Stimulated activated naive B cell treated with anti-CD40 and anti-IgM and Interleukin-4, amounts not matched to agents 10 μg/mL and 1 μg/mL and 100 μg/mL, for 72 hours (primary cell): ENCODE measurements around the gene GALNT4.

Source experiments
- ATAC-seq, 2 donors: fragments of 150-1000 bp; cut with Tn5 transposase; replicated peaks; 2 replicates each; pipeline ENCODE4 v1.10.0; 2021; ENCODE audit warnings: moderate library complexity in 1 of 2
- DNase-seq: peaks from one replicate; pipeline ENCODE4 v3.0.0; 2021
- H3K27ac Mint-ChIP-seq: one replicate; pipeline ENCODE4 v1.8.0; 2022; ENCODE audit warnings: mild to moderate bottlenecking, mixed read lengths
- H3K27me3 Mint-ChIP-seq, 2 donors: one replicate each; pipeline ENCODE4 v1.8.0; 2022; ENCODE audit warnings: mixed read lengths in 2 of 2
- H3K36me3 Mint-ChIP-seq, 2 donors: one replicate each; pipeline ENCODE4 v1.8.0; 2022; ENCODE audit warnings: mixed read lengths in 2 of 2, mild to moderate bottlenecking in 1 of 2
- H3K4me1 Mint-ChIP-seq, 2 donors: one replicate each; pipeline ENCODE4 v1.8.0; 2022; ENCODE audit warnings: mixed read lengths in 2 of 2, mild to moderate bottlenecking in 1 of 2
- H3K4me3 Mint-ChIP-seq, 2 donors: one replicate each; pipeline ENCODE4 v1.8.0; 2022; ENCODE audit warnings: mild to moderate bottlenecking in 2 of 2, mixed read lengths in 2 of 2, moderate library complexity in 1 of 2
- H3K9me3 Mint-ChIP-seq, 2 donors: one replicate each; pipeline ENCODE4 v1.8.0; 2022; ENCODE audit warnings: mixed read lengths in 2 of 2, mild to moderate bottlenecking in 1 of 2

Gene GALNT4

GRCh38 chr12:89544022-89544421 lies 19.4 kb upstream of the GALNT4 start:
- Mint-ChIP-seq H3K4me3 (no peak overlapping the region), H3K9me3 (no peaks in the 10 kb centered on the region), H3K4me1 (peaks cover 20% of the 10 kb centered on the region in 2 donors), H3K27me3 (no peaks in the 10 kb centered on the region), H3K27ac (peak overlapping the region; percentile 39), H3K36me3 (peaks cover 0 to 4% of the 10 kb centered on the region in 2 donors)
- DNase-seq (no peak), ATAC-seq (no peak)

DNA sequence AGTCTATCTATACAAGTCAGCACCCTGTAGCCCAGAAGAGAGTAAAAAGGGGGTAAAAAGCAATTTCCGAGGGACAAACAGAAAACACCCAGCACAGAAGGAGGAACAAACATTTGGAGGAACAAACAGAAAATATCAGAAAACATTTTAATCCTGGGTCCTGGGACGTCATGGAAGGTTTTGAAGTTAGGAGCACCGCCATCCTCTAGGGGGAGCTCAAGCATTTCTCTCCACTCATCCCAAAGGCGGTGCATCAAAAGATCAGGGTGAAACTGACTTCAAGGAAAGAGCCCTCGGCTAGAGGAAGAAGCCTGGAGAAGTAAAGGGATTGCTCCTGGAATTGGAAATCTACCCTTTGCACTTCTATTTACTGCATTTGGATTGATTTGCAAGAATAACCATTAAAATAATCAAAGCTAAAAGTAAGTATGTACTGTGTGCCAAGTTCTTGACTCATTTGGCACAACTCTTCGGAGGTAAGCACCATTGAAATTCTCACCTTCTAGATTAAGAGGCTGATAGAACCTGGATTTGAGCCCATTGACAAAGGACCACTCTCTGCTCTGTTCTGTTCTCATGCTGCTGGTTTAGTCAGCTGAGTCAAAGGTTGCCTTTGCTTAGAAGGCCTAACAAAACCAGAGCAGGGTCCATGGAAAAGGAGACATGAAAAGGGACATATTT lies 18.5 kb upstream of the GALNT4 start:
- peak; percentile 89 to 90 for ATAC-seq
- H3K4me1 Mint-ChIP-seq, result peaks cover 20% of the 10 kb centered on the region in 2 donors
- DNase-seq, result peak; percentile 33
- no peaks in the 10 kb centered on the region for H3K9me3 Mint-ChIP-seq
- no peak overlapping the region for H3K4me3 Mint-ChIP-seq
- H3K27me3 Mint-ChIP-seq, result no peaks in the 10 kb centered on the region
- no peak overlapping the region for H3K27ac Mint-ChIP-seq
- H3K36me3 Mint-ChIP-seq, result peaks cover 0 to 4% of the 10 kb centered on the region in 2 donors

DNA sequence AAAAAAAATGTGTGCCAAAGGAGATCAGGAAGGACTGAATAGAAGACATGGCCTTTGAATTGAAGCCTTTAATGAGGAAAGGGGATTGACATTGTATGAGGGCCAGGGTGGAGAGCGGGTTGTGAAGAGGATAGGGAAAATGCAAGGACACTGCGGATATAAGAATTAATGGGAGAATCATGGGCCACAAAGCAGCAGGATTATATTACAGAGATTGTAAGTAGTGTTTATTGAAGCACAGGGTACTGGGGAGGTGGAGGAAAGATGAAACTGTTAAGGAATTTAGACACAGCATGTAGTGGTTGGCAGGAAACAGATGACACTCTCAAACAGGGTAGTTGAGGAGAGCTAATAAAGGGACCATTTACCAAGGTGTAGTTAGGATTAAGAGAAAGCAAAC lies 17.6 kb upstream of the GALNT4 start:
- H3K9me3 Mint-ChIP-seq, result no peaks in the 10 kb centered on the region
- no peak overlapping the region for H3K4me3 Mint-ChIP-seq
- no peak overlapping the region for H3K27ac Mint-ChIP-seq
- no peaks in the 10 kb centered on the region for H3K27me3 Mint-ChIP-seq
- H3K36me3 Mint-ChIP-seq, result peaks cover 0 to 7% of the 10 kb centered on the region in 2 donors
- ATAC-seq (no peak), DNase-seq (no peak)
- H3K4me1 Mint-ChIP-seq, result peaks cover 20% of the 10 kb centered on the region in 2 donors

GRCh38 chr12:89540586-89540985 lies 16.0 kb upstream of the GALNT4 start:
- Mint-ChIP-seq H3K9me3 (no peaks in the 10 kb centered on the region), H3K27ac (no peak overlapping the region), H3K27me3 (no peaks in the 10 kb centered on the region), H3K36me3 (peaks cover 4 to 7% of the 10 kb centered on the region in 2 donors), H3K4me1 (peaks cover 18 to 20% of the 10 kb centered on the region in 2 donors), H3K4me3 (no peak overlapping the region)
- DNase-seq, result no peak
- no peak for ATAC-seq

DNA sequence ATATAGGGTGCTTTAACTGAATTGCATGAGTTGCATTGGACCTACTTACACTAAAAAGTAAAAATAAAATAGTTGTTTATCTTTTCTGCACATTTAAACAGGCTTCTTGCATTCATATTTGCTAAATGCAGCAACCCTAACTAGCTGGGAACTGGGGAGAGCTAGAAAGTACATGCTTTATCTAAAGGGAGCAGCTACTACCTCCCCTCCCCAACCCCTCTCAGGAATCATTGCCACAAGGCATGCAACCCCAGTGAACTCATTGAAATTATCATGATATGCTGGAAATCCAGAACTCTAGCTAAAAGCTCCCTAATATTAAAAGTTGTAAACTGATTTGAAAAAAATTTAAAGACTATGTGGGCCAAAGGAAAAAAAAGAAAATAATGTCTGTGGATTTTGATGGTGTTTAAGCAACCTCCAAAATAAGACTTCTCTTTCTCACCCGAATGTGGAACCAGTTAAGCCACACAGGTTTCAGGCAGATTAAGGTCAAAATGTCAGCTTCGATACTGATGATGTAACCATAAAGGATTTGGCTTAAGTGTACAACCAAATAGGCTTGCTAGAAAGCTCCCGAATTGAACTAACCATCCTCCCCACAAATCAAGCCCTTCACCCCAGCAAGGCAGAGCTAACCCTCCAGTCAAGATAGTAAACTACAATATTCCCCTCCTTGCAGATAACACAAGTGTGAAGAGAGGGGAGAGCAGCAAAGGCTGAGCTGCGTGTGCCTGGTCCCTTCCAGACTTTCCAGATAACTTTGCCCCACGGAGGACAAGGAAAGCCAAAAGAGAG lies 15.0 kb upstream of the GALNT4 start:
- H3K36me3 Mint-ChIP-seq, result peaks cover 4 to 7% of the 10 kb centered on the region in 2 donors
- H3K27me3 Mint-ChIP-seq, result no peaks in the 10 kb centered on the region
- no peak for DNase-seq
- H3K9me3 Mint-ChIP-seq, result no peaks in the 10 kb centered on the region
- no peak overlapping the region for H3K27ac Mint-ChIP-seq
- no peak for ATAC-seq
- peaks cover 11 to 14% of the 10 kb centered on the region in 2 donors for H3K4me1 Mint-ChIP-seq
- H3K4me3 Mint-ChIP-seq, result no peak overlapping the region

DNA sequence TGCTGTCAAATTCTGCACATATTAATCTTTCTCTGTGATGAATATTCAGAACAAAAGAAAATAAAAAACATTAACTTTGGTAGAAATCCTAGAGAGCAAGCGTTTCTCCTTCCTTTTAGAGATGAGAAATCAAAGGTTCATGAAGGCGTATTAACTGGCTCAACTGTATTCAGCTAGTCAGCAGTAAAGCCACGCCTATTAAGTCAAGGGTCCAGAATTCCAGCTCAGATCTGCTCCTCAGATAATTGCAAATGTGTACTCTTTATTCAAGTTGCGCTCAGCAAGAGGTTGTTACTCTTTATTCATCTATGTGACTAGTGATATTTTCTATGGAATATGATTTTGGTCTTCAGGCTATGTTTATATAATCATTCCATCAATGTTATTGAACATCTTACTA lies 14.3 kb upstream of the GALNT4 start:
- H3K27ac Mint-ChIP-seq, result no peak overlapping the region
- peaks cover 4 to 10% of the 10 kb centered on the region in 2 donors for H3K36me3 Mint-ChIP-seq
- no peaks in the 10 kb centered on the region for H3K9me3 Mint-ChIP-seq
- DNase-seq, result no peak
- H3K4me3 Mint-ChIP-seq, result no peak overlapping the region
- no peaks in the 10 kb centered on the region for H3K27me3 Mint-ChIP-seq
- peaks cover 8 to 11% of the 10 kb centered on the region in 2 donors for H3K4me1 Mint-ChIP-seq
- ATAC-seq, result no peak

DNA sequence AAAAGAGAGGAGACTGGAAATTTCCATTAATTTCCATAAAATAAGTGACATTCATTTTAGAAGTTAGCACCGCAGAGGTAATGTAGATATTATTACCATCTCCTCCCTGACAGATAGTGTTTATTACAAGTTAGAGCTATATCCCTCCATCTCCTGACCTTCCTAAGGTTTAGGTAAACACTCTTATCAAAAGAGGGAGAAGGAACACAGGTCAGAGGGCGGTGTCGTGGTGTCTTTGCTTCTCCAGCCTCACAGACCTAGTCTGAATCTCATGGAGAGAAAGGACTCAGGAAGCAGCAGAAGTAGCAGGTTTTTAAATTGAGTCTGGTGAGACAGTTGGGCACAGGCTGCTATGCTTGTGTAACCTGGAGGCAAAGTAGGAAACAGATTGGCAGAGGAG lies 12.8 kb upstream of the GALNT4 start:
- Mint-ChIP-seq H3K27ac (no peak overlapping the region), H3K27me3 (no peaks in the 10 kb centered on the region), H3K36me3 (peaks cover 4 to 10% of the 10 kb centered on the region in 2 donors), H3K4me3 (no peak overlapping the region), H3K9me3 (no peaks in the 10 kb centered on the region), H3K4me1 (peaks cover 0 to 5% of the 10 kb centered on the region in 2 donors)
- ATAC-seq (no peak), DNase-seq (no peak)

GRCh38 chr12:89529738-89530137 lies 5.1 kb upstream of the GALNT4 start:
- Mint-ChIP-seq H3K9me3 (no peaks in the 10 kb centered on the region), H3K4me3 (no peak overlapping the region), H3K27me3 (no peaks in the 10 kb centered on the region), H3K27ac (no peak overlapping the region), H3K4me1 (peaks cover 5 to 23% of the 10 kb centered on the region in 2 donors), H3K36me3 (peaks cover 2 to 3% of the 10 kb centered on the region in 2 donors)
- ATAC-seq (no peak), DNase-seq (no peak)

GRCh38 chr12:89528434-89528833 lies 3.8 kb upstream of the GALNT4 start:
- ATAC-seq (no peak), DNase-seq (no peak)
- Mint-ChIP-seq H3K27ac (no peak overlapping the region), H3K4me1 (peaks cover 10 to 35% of the 10 kb centered on the region in 2 donors), H3K4me3 (no peak overlapping the region), H3K9me3 (no peaks in the 10 kb centered on the region), H3K27me3 (no peaks in the 10 kb centered on the region), H3K36me3 (peaks cover 4 to 12% of the 10 kb centered on the region in 2 donors)

GRCh38 chr12:89525824-89526770 lies 1.5 kb upstream of the GALNT4 start, which contains the start of gene POC1B:
Gene POC1B (minus strand): TSS chr12:89526047. CDS start chr12:89525895, 152 bp downstream.
- Mint-ChIP-seq H3K36me3 (peaks cover 19 to 22% of the 10 kb centered on the region in 2 donors), H3K9me3 (no peaks in the 10 kb centered on the region), H3K27me3 (no peaks in the 10 kb centered on the region), H3K4me1 (peaks cover 21 to 56% of the 10 kb centered on the region in 2 donors), H3K4me3 (peak within 1 kb of the TSS; percentile 92 to 93), H3K27ac (peak within 1 kb of the TSS; percentile 96)
- ATAC-seq, result peak; percentile 72 to 78
- peak; percentile 79 for DNase-seq

GRCh38 chr12:89525305-89525823 lies 768 bp upstream of the GALNT4 start:
- H3K4me3 Mint-ChIP-seq, result peak overlapping the region; percentile 92 to 93
- H3K9me3 Mint-ChIP-seq, result no peaks in the 10 kb centered on the region
- ATAC-seq (peak; percentile 58 to 59), DNase-seq (peak; percentile 61)
- H3K36me3 Mint-ChIP-seq, result peaks cover 19 to 22% of the 10 kb centered on the region in 2 donors
- H3K27ac Mint-ChIP-seq, result peak overlapping the region; percentile 94
- H3K4me1 Mint-ChIP-seq, result peaks cover 21 to 55% of the 10 kb centered on the region in 2 donors
- H3K27me3 Mint-ChIP-seq, result no peaks in the 10 kb centered on the region

DNA sequence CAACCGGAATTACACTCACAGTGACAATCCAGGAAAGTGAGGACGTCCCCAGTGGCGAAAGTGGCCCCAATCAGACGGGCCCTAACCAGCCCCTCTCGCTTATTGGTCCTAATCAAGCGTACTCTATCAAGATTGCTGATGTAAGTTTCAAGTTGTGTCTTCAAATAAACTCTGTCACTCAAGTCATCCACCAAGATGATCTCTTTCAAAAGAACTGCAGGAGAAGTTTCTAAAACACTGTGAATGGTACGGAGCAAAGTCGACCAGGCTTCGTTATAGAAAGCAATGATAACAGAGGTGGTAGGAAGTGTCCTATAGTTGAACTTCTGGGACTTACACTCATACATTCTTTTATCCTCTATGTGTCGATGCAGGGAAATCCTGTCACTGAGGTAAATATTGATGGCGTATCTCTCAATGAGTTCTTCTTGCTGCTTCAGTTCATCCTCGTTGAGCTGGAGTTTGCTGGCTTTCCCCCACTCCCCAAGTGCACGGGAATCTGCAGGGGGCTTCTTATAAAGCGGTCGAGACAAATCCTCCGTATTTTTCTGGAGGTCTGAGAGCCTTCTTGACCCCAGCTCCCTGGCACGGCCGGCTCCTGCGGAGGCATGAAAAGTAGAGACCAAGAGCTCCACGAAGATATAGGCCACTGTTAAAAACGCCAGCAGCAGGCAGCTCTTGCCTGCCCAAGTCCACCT lies 604 bp downstream of the GALNT4 start:
- no peaks in the 10 kb centered on the region for H3K9me3 Mint-ChIP-seq
- H3K36me3 Mint-ChIP-seq, result peaks cover 18 to 22% of the 10 kb centered on the region in 2 donors
- peaks cover 21 to 45% of the 10 kb centered on the region in 2 donors for H3K4me1 Mint-ChIP-seq
- no peak for ATAC-seq
- no peak for DNase-seq
- peak overlapping the region; percentile 92 to 93 for H3K4me3 Mint-ChIP-seq
- peak overlapping the region; percentile 96 for H3K27ac Mint-ChIP-seq
- H3K27me3 Mint-ChIP-seq, result no peaks in the 10 kb centered on the region

- Mint-ChIP-seq H3K4me3 (peak overlapping the region; percentile 92 to 93), H3K9me3 (no peaks in the 10 kb centered on the region), H3K36me3 (peaks cover 18 to 27% of the 10 kb centered on the region in 2 donors), H3K27ac (peak overlapping the region; percentile 56), H3K27me3 (no peaks in the 10 kb centered on the region), H3K4me1 (peaks cover 24 to 47% of the 10 kb centered on the region in 2 donors)
- ATAC-seq (no peak), DNase-seq (no peak)
Observed at GRCh38 chr12:89523393-89523792, 1.2 kb downstream of the GALNT4 start.
